Stimulated activated CD8-positive, alpha-beta memory T cell treated with anti-CD3 and anti-CD28 coated beads, Interleukin-7, amount 100 ng/mL, for 4 hours (primary cell): ENCODE data around the gene EVA1C.
"Not testable (repeated sequence)": the region's sequence is repeated elsewhere in the genome, so short reads cannot be mapped to it uniquely, and the experiment has no call there.

Source experiments
- DNase-seq, 2 donors: peaks; one replicate each; pipeline ENCODE4 v3.0.0-alpha.2; 2020; ENCODE audit warnings: low read depth in 2 of 2

The EVA1C gene

DNA sequence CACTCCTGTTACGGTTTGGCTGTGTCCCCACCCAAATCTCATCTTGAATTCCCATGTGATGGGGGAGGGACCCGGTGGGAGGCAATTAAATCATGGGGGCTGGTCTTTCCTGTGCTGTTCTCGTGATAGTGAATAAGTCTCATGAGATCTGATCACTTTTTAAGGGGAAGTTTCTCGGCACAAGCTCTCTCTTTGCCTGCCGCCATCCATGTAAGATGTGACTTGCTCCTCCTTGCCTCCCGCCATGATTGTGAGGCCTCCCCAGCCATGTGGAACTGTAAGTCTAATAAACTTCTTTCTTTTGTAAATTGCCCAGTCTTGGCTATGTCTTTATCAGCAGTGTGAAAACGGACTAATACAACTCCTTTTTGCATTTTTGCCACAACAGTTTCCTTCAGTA is 118.3 kb downstream of the EVA1C start:
- not testable (repeated sequence) for DNase-seq

DNA sequence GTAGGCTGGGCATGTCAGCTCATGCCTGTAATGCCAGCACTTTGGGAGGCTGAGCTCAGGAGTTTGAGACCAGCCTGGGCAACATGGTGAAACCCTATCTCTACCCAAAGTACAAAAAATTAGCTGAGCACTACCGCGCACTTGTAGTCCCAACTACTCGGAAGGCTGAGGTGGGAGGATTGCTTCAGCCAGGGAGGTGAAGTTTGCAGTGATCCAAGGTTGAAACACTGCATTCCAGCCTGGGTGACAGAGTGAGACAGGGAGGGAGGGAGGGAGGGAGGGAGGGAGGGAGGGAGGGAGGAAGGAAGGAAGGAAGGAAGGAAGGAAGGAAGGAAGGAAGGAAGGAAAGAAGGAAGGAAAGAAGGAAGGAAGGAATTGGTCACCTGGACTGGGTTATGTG is 119.1 kb downstream of the EVA1C start:
- not testable (repeated sequence) for DNase-seq

DNA sequence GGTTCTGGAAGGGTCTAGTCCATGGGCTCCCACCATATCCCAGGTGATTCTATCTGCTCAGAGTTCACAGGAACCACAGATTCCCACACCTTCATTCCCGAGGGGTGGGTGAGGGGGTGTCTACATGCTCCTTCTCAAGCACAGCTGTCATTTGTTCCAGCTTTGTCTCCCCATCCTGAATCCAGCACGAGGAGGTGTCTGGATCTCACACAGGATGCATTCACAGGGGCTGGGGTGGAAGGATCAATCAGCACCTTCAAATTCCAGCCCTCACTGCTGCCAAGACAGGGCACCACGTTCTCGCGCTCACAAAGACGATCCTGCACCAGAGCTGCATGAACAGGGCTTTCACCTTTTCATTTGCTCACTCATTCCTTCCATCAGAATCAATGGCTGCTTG is 120.1 kb downstream of the EVA1C start:
- DNase-seq, result no peak

DNA sequence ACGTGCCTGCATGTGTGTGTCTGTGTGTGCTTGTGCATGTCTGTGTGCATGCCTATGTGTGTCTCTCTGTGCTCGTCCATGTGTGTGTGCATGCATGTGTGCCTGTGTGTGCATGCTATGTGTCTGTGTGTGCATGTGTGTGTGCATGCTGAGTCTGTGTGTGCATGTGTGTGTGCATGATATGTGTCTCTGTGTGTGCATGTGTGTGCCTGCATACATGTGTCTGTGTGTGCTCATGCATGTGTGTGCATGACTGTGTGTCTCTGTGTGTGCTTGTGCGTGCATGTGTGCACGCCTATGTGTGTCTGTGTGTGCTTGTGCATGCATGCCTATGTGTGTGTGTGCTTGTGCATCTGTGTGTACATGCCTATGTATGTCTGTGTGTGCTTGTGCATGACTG is 120.5 kb downstream of the EVA1C start:
- DNase-seq, result no peak

DNA sequence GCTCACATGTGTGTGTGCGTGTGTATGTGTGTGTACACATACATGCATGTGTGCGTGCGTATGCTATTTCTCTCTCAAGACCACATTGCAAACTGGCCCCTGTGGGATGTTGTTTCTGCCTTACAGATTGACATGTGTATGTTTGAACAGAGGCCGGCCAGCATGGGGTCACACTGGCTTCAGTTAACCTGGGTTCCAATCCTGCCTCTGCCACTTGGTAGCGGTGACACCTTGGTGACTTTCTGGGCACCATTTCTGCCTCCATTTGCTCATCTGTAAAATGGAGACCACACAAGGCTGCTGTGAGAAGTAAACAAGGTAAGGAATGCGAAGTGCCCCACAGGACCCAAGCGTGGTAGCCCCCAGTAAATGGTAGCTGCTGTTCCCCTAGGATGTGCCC is 121.1 kb downstream of the EVA1C start:
- DNase-seq, result no peak

DNA sequence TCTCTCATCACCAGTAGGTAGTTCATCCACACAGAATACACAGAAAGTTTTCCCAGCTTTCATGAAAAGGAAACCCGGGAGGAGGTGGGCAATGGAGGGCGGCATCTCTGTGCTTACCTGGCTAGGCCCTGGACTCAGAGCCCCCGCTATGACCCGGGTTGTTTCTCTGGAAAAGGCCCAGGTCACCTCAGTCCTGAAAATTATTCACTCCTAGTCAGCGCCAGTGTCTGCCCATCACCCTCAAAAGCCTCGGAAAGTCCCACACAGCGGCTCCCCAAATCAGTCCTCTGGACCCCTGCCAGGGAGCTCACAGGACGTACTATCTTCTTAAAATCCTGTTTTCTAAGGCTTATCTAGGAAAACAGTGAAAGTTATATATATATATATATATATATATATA is 121.6 kb downstream of the EVA1C start:
- DNase-seq, result no peak

DNA sequence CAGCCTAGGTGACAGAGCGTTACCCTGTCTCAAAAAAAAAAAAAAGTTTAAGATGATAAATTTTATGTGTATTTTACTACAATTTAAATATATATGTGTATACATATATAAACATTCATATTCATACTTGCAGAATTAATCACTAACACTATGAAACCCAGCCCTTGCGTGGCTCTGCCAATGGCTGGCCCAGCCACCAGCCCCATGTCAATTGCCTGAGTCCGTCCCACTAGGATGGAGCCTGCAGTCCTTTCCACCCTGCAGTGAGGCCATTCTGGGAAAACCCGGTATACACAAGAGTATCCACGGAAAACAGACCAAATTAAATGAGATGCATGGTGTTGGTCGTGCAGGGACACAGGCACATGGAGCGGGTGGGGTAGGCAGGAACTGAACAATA is 123.1 kb downstream of the EVA1C start:
- no peak for DNase-seq

DNA sequence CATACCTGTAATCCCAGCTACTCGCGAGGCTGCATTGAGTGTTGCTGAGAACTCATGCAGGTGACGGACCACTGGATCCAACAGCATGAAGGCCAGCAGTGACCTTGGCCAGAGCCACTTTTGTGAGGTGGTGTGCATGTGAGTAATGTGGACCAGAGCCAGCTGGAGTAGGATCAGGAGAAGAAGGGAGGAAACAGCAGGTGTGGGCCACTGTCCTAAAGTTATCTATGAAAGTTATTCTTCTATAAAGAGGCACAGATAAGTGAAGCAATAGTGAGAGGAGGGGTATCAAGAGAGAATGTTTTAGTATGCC is 125.0 kb downstream of the EVA1C start:
- no peak for DNase-seq

DNA sequence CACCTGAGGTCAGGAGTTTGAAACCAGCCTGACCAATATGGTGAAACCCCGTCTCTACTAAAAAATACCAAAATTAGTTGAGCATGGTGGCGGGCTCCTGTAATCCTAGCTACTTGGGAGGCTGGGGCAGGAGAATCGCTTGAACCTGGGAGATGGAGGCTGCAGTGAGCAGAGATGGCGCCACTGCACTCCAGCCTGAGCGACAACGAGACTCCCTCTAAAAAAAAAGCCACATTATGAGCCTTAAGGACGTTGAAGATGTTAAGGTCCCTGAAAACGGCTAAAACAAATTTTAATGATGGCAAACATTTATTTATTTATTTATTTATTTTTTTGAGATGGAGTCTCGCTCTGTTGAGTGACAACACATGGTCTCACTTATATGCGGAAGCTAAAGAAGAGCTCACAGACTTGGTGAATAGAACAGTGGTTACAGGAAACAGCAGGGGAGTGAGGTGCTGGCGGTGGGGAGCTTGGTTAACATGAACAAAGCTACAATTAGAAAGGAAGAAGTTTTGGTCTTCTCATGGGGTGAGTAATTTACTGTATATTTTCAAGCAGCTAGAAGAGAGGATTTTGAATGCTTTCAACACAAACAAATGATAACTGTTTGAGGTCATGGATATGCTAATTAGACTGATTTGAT is 125.8 kb downstream of the EVA1C start:
- DNase-seq, result peak; percentile 12 to 29

DNA sequence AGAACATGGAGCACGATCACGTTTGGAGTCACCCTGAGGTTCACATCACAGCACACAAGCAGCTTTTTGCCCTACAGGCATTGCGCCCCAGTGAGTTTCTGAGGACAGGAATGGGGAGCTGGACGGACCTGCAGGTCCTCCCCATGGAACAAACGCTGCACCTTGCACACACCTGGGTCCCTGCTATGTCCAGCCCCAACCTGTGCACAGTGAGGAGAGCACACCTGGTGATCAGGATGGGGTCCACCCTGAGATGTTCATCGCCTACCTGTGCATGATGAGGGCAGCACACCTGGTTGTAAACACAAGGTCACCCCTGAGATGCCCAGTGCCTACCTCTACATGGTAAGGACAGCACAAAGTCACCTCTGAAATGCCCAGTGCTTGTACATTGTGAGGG is 126.9 kb downstream of the EVA1C start:
- no peak for DNase-seq

DNA sequence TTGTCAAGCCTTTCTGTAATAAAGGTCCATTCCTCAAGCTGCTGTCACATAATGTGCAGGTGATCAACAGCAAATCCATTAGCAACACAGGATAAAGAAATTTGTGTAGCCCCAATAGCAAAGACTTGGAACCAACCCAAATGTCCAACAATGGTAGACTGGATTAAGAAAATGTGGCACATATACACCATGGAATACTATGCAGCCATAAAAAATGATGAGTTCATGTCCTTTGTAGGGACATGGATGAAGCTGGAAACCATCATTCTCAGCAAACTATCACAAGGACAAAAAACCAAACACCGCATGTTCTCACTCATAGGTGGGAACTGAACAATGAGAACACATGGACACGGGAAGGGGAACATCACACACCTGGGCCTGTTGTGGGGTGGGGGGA is 130.6 kb downstream of the EVA1C start:
- DNase-seq, result not testable (repeated sequence)

DNA sequence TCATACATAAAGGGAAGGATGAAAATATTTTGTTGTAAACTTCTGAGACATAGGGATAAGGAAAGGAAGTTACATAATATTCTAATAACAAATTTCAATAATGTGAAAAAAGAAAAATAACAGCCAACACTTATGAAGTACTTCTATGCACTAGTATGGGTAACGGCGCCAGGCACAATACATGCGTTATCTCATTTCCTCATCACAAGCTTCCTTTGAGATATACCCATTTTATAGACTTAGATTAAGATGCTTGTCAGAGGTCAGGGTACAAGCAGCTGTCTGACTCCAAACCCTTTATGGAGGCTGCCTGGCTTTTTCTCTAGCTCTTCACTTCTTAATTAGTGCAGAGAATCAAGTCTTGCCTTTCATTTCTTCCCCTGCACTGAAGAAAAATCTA is 131.5 kb downstream of the EVA1C start:
- DNase-seq, result no peak

DNA sequence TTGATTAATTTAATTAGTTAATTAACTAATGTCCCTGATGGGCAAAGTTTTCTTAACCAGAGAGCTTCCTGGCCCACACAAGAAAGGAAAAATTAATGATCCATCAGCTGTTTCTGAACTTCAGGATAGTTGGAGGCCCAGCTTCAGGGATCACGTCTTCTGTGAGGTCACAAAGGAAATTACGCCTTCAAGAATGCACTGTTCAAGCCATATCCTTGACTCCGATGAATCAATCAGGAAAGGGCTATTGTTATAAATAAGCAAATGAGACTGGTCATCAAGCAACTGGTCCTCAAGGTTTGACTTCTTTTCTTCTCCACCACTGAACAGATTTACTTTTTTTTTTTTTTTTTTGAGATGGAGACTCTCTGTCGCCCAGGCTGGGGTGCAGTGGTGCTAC is 132.2 kb downstream of the EVA1C start:
- DNase-seq, result no peak

DNA sequence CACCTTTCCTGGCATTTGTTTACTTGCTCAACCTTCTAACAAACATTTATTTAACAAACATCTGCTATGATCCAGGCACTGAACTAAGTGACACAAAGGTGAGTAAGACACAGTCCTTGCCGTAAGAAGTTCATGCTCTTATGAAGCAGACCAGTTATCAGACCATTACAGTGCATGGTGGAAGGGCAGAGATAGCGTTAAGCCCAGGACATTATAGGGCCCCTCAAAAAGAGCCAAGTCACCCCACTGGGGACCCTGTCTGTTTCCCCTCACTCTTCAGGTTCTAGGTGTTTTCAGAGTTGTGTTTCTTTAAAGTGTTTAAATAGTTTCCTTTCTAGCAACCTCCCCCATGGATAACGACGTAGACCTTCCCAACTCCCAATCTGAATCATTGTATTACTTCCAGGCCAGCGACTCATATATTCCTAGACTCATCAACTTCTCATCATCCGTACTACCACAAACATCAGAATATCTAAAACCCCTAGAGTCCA is 133.5 kb downstream of the EVA1C start:
- DNase-seq, result no peak

DNA sequence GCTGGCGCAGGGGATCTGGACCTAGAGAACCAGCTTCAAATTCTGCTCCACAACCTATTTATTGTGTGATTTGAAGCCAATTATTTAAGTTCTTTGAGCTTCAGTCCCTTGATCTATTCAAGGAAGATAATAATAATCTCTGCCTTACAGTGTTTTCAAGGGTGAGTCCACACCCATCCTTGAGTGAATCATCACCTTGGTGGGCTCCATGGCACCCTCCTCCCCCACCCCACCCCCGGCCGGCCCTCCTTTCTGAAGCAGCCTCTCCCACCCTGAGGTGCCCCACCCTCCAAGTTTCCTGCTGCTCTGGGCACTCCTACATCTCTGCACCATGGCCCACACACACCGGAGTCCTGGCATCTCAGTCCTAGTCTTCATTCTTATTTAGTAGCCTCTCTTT is 134.5 kb downstream of the EVA1C start:
- no peak for DNase-seq

DNA sequence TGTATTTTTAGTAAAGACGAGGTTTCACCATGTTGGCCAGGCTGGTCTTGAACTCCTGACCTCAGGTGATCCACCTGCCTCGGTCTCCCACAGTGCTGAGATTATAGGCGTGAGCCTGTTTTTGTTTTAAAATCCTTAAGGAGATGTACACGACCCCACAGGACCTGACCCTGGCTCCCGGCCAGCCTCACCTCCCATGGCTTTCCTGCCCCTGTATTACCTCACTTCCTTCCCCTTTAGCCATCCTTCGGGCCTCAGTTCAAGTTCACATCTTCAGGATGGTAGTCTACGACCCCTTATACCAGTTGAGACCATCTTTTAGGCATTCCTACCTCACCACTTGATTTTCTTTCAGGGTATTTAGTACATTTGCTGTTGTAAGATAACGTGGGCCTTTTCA is 136.5 kb downstream of the EVA1C start:
- no peak for DNase-seq

DNA sequence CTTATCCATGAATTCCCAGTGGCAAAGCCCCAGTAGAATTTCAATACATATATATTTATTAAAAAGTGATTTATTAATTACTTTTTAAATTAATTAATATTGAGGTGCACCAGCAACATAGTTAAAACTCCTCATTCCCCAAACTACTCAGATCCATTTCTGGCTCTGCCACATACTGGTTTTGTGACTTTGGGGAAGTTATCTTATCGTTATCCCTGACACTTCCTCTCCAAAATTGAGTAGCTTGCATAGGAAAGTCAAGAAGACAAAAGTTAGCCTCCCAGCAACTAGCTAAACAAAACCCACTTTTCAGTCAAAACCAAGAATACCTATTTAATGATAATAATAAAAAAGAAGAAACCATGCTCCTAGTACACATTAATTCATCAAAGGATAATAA is 136.9 kb downstream of the EVA1C start:
- no peak for DNase-seq

DNA sequence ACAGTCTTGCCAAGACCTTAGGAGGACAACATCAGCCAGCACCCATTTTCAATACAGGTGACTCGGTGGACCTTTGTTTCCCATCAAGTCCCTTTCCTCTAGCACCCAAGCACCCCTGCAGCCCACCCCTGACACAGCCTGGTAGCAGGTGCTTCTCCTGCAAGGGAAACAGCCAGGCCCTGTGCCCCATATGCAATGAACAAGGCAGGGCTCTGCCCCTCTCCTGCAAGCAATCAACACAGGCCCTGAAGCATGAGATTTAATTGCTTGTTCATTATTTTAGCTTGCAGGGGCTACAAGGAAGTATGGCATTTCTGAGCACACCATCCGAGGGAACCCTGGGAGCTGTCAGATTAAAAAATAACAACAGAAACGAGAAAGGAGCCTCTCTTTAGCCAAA is 137.4 kb downstream of the EVA1C start:
- no peak for DNase-seq

DNA sequence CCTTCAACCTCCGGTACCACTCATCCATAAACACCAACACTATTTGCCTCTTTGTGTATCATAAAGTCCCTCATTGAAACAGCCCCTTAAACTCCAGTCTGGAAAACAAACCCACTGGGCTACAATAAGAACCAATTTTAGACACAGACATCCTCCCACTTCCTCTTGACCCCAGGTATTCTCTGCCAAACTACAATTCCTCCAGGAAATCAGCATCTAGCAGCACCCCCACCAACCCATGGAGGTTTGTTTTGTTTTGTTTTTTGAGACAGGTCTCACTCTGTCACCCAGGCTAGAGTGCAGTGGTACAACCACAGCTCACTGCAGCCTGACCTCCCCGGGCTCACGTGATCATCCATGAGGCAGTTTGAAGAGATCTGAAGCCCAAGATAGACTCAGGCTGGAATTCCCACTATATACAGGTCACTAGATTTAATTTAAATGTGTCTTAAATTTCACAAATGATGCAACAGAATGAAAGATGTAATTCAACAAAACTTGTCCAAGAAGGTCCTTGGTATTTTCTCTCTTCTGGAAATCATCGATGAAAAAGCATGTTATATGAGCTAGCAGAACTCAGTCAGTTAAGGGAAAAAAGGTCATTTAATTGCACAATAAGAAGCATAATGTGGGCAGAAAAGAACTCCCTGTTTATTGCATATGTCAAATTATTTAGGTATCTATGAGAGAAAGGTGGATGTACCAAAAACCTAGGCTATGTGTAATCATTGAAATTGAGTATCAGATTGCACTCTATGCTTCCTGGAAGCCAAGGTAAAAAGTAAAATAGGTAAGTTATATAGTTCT is 142.5 kb downstream of the EVA1C start:
- DNase-seq, result no peak

DNA sequence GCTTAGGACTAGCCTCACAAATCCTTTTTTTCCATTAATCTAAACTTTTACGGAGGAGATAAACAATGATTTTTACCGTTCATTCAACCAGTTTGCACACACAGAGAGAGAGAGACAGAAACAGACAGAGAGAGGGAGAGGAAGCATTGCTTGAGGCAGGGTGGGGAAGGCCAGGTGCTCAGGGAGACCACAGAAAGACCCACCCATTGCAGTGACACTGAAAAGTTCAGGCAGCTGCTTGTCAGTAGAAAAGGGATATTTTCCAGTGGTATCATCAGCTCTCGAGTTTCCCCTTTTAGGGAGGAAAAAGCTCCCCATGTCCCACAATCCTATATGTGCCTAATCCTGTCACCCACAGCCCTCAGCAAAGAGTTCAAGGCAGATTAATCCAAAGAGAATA is 145.6 kb downstream of the EVA1C start:
- DNase-seq, result no peak

DNA sequence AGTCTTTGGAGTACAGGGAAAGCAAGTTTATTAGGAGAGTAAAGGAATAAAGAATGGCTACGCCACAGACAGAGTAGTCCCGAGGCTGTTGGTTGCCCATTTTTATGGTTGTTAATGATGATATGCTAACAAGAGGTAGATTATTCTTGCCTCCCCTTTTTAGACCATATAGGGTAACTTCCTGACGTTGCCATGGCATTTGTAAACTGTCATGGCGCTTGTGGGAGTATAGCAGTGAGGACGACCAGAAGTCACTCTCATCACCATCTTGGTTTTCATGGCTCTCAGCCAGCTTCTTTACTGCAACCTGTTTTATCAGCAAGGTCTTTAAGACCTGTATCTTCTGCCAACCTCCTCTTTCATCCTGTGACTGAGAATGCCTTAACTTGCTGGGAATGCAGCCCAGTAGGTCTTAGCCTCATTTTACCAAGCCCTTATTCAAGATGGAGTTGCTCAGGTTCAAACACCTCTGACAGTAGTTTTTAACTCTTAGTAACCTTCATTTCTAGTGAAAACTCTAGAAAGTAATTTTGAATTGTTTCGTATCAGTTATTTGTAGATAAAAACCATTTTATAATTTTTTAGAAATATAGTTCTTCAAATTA is 146.6 kb downstream of the EVA1C start:
- no peak for DNase-seq

DNA sequence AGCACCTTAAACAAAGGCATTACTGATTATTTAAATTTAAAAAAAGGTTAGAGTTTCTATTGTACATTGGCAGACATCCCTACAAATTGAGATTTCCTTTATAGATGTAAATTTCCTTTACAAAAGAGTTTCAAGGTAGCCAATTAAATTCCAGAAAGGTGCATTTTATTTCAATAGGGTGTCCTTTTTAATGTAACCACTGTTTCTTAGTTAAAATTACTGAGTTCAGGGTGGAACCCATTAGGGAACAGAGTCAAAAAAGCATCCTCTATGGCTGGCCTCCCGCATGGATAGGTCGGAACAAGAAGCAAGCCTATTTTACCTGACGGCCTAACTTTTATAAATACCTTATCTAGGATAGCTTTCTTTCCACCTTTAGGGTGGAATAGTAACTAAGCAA is 148.4 kb downstream of the EVA1C start:
- no peak for DNase-seq

DNA sequence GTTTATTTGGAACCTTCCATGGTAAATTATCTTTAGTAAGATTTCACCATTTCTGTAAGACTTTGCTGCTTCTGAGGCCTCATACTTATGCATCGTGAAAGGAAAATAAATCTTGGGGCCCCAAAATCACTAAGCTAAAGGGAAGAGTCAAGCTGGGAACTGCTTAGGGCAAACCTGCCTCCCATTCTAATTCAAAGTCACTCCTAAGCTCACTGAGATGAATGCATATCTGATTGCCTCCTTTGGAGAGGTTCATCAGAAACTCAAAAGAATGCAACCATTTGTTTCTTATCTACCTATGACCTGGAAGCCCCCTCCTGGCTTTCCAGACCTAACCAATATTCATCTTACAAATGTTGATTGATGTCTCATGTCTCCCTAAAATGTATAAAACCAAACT is 149.0 kb downstream of the EVA1C start:
- DNase-seq, result not testable (repeated sequence)
